ENCODE results near the gene CROT.

- TF ChIP-seq CTCF (IDR thresholded peaks at IDR 0.05; ENCODE audit: low read length) (no peak), EZH2 (IDR thresholded peaks at IDR 0.05; ENCODE audit: borderline replicate concordance, low read length) (no peak)
Observed at GRCh38 chr7:87328281-87328680, 17.2 kb upstream of the CROT start.

Measured in OCI-LY1 (cell line).